Inflammatory macrophage (primary cell): ENCODE measurements around the gene WDPCP.
"Not testable (repeated sequence)": the region's sequence is repeated elsewhere in the genome, so short reads cannot be mapped to it uniquely, and the experiment has no call there.

Experiments
- DNase-seq, 2 donors: peaks; one replicate each; pipeline ENCODE4 v3.0.0-alpha.2; 2020 to 2022

The WDPCP gene

DNA sequence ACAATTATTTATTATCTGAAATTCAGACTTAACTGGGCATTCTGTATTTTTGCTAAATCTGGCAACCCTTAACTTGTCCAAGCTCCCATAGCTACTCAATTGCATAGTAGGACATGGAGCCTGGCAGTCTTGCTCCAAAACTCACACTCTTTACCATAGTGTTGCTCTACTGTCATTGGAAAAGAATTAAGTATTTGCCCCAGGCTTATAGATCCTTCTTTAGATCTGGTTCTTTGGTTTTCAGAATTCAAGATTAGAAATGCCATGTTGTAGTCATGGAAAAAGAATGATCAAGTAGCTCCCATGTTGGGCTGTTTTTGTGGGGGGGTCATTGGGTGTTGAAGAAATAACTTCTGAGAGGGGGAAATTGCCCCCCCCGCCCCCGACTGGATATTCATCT is 240.9 kb downstream of the WDPCP start:
- DNase-seq: no peak

DNA sequence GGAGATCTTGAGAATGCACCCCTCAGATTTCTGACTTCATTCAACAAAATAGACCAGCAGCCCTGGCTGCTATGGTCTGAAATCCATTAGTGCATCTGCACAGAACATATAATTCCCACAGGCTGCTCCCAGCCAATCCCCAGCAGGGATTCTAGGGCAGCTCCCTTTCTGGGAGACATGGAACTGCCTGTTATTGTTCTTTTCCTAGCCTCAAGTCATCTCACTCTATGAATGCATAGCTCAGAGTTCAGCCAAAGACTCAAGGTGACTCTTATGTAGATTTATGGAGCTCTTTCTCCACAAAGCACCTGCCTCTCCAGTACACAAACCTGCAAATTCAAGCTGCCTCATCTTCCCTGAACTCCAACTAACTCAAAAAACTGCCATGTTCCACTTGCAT is 241.9 kb downstream of the WDPCP start:
- DNase-seq: no peak

DNA sequence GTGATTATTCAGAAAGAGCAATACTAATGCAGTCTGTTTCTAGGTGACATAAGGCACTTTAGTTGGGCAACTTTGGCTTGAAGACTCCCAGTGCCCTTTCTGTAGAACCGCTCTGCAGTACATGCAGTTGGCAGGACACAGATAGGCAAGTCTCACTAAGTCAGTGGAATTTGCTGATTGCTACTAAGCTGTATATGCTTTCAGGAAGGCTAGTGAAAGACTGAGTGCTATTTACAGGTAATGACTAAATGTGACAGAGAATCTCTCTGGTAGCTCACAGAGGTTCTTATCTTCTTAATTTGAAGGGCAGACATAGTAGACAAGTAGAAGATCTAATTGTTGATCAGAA is 243.0 kb downstream of the WDPCP start:
- DNase-seq: no peak

DNA sequence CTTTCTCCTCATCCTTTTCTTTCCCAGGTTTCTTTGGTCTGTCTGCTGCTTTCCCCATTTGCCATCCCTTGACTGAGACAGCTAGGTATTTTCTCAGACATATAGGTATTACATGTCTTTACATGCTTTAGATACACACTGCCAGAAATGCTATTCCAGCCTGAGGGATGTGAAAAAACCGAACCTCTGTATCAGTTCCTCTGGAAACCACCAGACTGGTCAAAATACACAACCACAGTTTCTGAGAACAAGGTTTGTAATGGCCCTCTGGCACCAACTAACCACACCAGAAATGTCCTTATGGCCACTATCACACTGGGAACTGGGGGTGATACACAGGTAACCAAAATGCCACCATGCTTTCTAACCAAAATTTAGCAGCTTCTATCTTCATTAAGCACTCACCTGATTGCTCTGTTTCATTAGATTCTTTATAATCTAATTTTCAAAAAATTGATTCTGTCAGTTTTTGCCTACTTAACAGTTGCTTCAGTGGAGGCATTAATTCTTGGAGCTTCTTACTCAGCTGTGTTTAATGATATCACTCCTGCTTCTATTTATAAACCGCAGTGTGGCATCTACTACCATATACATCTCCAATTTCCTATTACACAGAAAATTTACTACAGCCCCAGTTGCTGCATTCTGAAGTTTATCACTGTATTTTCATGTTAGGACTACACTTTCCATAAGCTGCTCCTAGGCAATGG is 243.5 kb downstream of the WDPCP start:
- no peak for DNase-seq

DNA sequence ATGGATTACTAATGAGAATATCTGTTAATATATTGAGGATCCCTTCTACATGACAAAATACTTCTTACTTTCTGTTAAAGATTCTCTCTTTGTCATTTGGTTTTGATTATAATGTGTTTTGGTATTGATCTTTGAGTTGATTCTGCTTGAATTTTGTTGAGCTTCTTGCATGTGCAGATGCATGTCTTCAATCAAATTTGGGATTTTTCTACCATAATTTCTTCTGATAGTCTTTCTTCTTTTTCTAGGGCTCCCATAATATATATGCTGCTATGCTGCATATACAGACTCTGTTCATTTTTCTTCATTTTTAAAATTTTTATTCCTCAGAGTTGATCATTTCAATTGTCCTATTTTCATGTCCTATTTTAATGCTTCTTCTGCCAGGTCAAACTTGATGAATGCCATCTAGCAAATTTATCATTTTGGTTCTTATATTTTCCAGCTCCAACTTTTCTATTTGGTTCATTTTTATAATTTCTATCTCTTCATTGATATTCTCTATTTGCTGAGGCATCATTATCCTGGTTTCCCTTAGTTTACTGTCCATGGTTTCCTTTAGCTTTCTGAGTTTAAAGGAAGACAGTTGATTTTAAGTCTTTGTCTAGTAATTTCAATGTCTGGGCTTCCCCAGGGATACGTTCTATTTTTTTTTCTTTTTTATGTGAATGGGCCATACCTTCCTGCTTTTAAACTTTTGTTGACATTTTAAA is 244.7 kb downstream of the WDPCP start:
- DNase-seq: no peak

DNA sequence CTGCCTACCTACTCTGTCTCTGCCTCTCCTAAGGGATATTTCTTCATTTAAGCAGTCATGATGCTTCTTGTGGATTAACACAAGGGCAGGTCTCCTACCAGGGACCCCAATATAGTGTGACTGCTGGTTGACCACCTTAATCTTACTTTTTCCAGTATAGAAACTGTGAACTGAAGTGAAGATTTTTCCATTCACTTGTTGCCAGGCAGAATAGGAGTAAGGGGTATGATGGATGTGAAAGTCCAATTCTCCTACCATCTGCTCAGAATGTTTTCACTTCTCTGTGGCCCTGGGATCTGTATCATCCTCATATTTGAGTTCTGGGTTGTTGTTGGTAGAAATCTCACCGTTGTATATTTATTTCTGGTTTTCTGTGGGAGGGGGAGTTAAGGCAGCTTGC is 247.8 kb downstream of the WDPCP start:
- no peak for DNase-seq

DNA sequence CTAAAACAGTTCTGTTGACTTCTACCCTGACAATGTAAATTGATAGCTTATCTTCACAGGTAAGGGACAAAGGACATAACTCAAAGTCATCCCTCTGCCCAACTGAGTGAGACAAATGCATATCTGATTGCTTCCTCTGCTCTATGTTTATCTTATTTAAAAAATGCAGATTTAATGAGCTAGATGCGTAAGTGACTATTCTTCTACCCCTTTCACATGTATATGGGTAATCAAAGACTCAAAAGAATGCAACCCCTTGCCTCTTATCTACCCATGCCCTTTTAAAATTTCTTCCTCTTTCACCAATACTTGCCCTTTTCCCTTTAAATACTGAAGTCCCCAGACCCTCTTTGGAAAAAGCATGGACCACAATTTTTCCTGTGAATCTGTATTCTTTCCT is 253.4 kb downstream of the WDPCP start:
- no peak for DNase-seq

DNA sequence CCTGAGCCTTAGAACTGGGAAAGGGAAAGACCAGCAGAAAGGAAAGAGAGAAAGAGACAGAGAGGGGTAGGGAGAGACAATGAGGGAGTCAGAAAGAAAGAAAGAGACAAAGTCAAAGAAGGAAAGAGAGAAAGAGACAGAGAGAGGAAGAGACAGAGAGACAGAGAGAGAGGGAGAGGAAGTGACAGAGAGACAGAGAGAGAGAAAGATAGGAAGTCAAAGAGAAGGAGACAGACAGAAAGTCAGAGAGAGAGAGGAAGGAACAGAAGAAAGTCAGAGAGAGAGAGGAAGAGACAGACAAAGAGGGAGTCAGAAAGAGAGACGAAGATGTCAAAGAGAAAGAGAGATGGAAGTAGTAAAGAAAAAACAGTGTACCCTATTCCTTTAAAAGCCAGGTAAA is 261.8 kb downstream of the WDPCP start:
- no peak for DNase-seq

DNA sequence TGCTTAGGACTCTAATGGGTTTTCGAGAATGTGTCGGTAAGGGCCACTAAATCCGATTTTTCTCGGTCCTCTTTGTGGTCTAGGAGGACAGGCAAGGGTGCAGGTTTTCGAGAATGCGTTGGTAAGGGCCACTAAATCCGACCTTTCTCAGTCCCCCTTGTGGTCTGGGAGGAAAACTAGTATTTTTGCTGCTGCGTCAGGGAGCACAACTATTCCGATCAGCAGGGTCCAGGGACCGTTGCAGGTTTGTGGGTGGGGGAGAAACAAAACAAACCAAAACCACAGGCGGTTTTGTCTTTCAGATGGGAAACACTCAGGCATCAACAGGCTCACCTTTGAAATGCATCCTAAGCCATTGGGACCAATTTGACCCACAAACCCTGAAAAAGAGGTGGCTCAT is 264.6 kb downstream of the WDPCP start:
- DNase-seq: not testable (repeated sequence)

DNA sequence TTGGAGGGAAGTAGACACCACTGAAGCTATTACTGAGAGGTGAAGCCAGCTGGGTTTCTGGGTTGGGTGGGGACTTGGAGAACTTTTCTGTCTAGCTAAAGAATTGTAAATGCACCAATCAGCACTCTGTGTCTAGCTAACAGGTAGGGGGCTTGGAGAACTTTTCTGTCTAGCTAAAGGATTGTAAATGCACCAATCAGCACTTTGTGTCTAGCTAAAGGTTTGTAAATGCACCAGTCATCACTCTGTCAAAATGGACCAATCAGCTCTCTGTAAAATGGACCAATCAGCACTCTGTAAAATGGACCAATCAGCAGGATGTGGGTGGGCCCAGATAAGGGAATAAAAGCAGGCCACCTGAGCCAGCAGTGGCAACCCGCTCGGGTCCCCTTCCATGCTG is 266.3 kb downstream of the WDPCP start:
- not testable (repeated sequence) for DNase-seq

DNA sequence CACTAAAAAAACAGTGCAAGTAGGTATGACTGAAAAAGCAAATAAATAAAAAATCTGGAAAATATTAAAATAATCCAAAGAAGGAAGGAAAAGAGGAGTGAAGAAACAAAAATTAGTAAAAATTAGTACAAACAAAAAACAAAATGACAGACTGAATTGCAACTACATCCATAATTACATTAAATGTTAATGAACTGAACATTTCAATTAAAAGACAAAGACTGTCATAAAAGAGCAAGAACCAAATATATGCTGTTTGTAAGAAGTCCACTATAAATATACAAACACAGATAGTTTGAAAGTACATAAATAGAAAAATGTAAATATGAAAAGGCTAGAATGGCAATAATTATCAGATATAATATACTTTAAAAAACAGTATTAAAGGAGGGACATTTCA is 267.6 kb downstream of the WDPCP start:
- DNase-seq: no peak

DNA sequence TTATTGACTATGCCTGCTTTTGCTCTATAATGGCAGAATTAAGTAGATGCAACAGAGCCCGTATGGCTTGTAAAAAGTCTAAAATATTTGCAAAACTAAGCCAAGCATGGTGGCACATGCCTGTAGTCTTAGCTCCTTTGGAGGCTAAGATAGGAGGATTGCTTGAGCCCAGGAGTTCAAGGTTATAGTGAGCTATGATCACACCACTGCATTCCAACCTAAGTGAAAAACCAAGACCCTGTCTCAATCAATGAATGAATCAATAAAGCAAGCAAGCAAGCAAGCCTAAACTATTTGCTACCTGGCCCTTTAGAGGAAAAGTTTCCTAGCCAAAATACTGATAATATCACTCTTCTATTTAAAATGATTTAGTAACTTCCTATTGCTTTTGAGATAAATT is 277.7 kb downstream of the WDPCP start:
- no peak for DNase-seq

DNA sequence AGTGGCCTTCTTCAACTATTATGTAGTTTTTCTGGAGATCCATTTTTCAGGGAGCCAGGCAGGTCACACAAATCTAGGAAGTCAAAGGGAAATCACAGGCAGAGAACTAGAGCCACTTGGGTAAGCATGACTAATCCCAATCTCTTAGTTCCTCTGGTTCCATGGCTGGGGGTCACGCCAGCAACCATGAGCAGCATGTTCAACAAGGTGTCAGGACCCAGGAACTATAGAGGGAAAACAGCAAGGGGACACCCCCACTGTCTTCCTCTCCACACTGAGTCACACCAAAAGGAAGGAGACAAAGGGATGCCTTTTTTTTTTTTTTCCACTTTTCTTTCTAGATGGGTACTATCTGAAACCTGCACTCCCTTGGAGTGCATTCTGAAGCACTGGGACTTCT is 286.8 kb downstream of the WDPCP start:
- DNase-seq: no peak

DNA sequence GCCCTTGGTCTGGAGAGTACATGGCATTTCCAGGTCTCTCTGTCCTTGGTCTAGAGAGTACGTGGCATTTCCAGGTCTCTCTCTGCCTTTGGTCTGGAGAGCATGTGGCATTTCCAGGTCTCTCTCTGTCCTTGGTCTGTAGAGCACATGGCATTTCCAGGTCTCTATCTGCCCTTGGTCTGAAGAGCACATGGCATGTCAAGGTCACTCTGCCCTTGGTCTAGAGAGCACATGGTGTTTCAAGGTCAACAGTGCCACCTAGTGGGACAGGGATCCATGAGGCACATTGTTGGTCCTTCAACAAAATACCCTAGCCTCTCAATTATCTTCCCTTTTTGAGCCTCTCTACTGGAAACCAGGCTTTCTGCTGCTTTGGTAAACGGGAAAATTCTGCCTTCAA is 287.4 kb downstream of the WDPCP start:
- DNase-seq: no peak

DNA sequence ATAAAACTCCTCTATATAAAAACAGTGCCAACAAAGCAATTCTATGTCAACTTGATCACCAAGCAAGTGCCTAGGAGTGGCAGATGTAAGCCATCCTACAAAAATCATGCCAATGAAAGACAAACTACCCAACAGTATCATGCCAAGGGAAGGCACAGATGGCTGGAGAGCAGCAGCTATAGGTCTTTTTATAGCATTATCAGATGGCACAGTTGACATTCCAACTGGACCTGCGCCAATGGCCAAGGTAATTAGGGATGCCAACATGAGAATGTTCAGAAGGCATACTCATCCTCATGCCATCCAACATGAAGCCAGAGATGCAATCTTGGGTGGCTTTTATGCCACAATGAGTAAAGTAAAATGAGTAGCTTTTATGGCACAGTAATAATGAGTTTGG is 300.3 kb downstream of the WDPCP start:
- no peak for DNase-seq

DNA sequence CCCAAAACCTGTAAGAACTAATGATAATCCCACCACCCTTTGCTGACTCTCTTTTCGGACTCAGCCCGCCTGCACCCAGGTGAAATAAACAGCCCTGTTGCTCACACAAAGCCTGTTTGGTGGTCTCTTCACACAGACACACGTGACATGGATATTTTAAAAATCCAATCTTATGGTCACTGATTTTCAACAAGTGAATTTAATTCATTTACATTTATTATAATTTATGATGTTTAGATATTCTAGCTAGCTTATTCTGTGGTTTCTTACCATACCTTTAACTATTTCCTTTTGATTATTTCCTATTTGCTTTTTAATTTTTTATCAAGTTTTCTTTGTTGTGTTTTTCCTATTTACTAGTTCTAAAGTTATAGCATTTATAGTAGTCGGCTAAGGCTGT is 301.8 kb downstream of the WDPCP start:
- DNase-seq: not testable (repeated sequence)

DNA sequence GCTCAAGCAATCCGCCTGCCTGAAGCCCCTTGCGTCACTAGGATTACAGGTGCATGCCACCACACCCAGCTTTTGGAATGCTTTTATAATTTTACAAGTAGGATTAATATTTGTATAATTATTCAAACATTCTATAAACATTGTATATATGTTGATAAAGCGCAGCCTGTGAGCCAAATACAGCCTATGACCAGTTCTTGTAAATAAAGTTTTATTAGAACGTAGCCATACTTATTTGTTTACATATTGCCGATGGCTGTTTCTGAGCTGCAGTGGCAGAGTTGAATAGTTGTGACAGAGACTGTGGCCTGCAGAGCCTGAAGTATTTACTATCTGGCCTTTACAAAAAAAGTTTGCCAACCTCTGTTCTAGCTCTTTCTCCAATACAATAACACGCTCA is 305.0 kb downstream of the WDPCP start:
- no peak for DNase-seq

DNA sequence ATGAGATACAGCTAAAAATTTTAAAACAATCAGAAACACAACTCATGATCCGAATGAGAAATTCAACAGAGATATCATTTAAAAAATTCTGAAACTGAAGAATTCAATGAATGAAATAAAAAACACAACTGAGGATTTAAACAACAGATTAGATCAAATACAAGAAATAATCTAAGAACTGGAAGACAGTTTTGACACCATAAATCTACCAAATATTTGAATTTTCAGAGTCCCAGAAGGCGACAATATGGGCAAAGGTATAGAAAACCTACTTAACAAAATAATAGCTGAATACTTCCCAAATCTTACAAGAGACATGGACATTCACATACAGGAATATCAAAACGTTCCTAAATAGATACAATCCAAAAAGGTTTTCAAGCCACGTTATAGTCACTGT is 315.7 kb downstream of the WDPCP start:
- DNase-seq: no peak

DNA sequence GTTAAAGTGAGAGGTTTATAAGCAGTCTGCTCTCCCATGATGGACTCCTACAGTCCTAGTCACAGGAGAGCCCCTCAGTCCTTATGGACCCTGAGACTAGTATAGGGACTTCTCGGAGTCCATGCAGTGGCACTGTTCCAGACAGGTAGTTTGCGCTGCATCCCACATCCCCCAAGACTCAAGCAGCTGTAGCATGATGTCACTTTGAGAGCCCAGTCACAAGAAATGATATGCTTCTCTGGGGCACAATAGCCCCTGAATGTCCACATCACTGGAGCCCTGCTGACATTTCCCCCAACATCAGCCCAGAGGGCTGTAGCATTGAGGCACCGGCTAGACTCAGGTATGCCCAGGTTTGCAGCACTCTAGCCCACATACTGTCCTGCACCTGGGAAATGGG is 317.6 kb downstream of the WDPCP start:
- no peak for DNase-seq

DNA sequence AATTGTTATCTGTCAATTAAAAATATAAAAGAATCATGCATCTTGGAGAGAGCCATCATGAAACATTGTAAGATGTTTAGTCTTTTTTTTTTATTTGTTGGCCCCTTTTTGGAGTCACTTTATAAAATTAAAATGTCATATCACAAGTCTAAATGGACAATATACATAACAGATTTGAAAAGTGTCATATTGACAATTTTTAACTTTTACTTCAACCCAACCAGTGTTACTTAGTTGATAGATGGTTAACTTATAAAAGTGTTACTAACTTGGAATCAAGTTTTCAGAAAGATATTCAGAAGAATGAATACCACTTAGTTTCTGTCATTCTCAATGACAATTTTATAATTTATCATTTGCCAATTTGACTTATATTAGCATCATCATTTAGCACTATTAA is 319.3 kb downstream of the WDPCP start:
- no peak for DNase-seq

DNA sequence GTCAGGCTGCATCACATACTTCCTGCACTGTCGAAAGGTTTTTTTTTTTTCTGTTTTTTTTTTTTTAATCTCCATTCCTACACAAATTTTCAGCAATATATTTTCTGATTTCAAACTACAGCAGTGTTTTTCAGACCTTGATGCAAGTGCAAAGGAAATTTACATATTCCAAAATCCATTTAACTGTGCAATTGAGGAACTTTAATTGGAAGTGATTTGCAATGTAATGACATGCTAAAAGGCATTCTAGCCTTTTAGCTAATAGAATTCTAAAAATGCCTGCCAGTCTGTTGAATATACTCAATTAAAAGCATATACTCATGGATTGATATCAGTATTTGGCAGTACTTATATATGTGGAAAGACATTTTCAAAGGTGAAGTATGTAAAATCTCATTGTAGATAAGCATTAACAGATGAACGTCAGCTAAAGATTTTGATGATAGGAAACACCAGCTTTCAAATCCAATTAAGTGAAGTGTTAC is 327.1 kb downstream of the WDPCP start:
- DNase-seq: no peak

DNA sequence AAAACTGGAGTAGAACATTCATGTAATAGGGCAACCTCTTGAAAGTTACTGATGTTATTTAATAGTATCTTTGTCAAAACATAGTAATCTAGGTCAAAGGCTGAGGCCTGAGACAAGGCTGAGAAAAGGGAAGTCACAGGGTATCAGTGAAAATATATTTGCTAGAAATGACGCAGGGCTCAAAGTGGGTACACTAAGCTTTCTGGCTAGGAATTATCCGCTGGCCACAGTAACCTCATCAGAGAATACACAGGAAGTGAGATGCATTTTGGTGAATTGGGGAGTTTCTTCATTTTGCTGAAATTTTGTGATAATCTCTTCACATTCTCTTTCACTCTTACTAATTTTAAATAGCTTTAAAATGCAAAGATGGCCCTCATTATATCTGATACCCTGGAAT is 330.8 kb downstream of the WDPCP start:
- DNase-seq: peak in 1 of 2 donors; percentile 7

DNA sequence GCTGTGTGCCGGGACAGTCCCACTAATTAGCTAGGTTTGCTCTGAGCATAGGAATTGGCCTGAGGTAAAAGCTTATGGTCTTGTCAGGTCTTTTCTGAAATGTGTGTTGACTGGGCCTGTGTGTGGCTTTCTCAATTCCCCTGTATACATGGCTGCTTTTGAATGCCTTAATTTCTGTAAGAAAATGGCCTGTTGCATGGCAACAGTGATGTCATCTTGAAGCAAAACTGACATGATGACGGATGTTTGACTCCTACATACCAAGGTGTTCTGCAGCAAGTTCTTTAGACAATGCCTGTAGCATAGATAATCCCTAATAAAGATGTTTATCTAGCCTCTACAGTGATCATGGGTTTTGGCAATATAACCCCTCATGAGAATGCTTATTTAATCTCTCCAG is 339.1 kb downstream of the WDPCP start:
- no peak for DNase-seq

DNA sequence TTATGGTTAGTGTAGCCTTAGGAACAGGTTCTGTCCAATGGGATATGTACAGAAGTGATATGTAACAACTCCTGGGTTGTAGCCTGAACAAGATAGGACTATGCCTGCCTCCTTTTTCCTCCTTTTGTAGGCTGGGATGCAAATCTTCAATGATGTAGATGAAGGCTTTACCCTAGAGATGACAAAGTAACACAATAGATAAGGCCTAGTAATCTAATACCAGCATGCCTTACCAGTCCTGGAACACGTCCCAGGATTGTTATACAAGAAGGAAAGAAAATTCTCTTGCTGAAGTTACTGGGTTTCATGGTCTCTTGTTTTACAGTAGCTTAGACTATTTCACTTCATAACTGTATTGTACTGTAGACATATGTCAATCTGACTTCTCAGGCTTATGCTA is 345.5 kb downstream of the WDPCP start:
- DNase-seq: no peak
